Measurements from ENCODE around the gene SLC6A19.

GRCh38 chr5:1162276-1162675 lies 39.1 kb upstream of the SLC6A19 start:
- no peak for TF ChIP-seq GATA3 (IDR thresholded peaks at IDR 0.05; ENCODE audit: low read depth, low read length)
- TF ChIP-seq GATA2 (IDR thresholded peaks at IDR 0.05; ENCODE audit: low read depth, low read length): no peak
